GM12873 (cell line): ENCODE results near the gene PICK1.

ENCODE experiments used
- TF ChIP-seq, protein P1 (sequence below): IDR thresholded peaks from 2 replicates; pipeline ENCODE4 v1.5.1; 2012; ENCODE audit warnings: low read depth, mild to moderate bottlenecking, moderate library complexity, low read length, control low read depth; ENCODE audit not compliant: insufficient read depth; ENCODE audit errors: missing control alignments

The PICK1 gene

DNA sequence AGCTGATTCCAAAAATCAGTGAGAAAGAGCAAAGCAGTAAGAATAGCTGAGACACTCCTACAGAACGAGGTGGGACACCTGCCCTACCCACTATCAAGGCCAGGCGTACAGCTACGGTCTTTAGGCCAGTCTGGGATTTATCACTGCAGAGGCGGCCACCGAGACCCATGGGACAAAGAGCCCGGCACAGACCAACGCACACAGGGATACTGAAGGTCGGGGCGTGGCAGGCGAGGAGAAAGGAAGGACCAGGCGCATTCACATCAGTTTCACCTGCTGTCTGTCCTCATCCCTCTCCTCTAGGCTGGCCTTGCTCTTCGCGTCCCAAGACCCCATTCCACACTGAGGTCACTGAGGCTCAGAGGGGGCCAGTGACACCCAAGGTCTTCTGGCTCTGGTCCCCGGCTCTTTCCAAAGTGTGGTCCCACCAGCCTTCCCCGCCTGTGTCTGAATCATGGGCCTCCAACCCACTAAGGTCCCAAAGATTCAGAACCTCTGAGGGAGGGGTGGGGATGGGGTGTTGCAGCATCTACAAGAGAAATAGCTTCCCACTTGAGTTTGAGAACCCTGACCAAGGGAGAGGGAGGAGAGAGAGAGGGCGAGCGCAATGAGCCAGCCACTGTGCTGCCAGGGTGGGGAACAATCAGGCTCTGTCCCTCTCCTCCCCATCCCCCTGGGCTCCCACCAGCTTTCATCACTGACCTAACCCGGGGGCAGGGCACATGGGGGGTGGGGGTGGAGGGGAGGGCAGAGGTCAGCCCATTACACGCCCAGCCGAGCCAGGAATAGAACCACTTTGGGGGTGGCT lies 7.2 kb upstream of the PICK1 start:
- TF ChIP-seq, protein P1, sequence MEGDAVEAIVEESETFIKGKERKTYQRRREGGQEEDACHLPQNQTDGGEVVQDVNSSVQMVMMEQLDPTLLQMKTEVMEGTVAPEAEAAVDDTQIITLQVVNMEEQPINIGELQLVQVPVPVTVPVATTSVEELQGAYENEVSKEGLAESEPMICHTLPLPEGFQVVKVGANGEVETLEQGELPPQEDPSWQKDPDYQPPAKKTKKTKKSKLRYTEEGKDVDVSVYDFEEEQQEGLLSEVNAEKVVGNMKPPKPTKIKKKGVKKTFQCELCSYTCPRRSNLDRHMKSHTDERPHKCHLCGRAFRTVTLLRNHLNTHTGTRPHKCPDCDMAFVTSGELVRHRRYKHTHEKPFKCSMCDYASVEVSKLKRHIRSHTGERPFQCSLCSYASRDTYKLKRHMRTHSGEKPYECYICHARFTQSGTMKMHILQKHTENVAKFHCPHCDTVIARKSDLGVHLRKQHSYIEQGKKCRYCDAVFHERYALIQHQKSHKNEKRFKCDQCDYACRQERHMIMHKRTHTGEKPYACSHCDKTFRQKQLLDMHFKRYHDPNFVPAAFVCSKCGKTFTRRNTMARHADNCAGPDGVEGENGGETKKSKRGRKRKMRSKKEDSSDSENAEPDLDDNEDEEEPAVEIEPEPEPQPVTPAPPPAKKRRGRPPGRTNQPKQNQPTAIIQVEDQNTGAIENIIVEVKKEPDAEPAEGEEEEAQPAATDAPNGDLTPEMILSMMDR: no peak

DNA sequence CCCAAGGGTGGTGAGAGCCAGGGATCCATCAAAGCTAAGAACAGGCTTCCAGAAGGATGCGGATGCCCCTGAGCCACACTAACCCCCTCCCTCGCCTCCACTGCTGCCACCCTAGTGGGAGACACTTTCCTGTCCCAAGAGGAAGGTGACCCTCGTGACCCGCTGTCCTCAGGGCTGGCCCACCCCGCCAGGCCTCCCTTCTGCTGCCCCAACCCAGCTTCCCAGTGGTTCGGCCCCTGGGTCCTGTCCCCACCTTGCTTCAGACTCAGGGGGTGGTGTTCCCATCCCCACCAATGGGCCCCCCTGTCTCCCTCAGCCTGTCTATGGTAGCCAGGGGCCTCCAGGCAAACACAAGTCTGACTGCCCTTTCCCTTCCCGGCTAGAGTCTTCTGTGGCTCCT lies 6.5 kb upstream of the PICK1 start:
- TF ChIP-seq, protein P1: no peak

DNA sequence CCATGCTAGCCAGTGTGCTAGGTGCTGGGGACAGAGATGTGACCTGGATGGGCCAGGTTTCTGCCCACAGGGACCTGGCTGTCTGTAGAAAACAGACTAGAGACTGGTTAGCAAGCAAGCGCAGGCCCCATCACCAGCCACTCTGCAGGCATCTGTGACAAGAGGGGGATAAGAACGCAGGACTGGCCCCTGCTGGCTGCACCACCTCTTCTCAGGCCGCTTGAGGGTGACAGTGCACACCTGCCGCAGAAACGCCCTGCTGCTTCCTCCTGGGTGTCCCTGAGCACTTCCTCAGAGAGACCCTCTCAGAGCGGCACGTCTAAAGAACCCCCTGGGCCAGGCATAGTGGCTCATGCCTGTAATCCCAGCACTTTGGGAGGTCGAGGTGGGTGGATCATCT lies 5.9 kb upstream of the PICK1 start:
- TF ChIP-seq, protein P1: peak; percentile 11

DNA sequence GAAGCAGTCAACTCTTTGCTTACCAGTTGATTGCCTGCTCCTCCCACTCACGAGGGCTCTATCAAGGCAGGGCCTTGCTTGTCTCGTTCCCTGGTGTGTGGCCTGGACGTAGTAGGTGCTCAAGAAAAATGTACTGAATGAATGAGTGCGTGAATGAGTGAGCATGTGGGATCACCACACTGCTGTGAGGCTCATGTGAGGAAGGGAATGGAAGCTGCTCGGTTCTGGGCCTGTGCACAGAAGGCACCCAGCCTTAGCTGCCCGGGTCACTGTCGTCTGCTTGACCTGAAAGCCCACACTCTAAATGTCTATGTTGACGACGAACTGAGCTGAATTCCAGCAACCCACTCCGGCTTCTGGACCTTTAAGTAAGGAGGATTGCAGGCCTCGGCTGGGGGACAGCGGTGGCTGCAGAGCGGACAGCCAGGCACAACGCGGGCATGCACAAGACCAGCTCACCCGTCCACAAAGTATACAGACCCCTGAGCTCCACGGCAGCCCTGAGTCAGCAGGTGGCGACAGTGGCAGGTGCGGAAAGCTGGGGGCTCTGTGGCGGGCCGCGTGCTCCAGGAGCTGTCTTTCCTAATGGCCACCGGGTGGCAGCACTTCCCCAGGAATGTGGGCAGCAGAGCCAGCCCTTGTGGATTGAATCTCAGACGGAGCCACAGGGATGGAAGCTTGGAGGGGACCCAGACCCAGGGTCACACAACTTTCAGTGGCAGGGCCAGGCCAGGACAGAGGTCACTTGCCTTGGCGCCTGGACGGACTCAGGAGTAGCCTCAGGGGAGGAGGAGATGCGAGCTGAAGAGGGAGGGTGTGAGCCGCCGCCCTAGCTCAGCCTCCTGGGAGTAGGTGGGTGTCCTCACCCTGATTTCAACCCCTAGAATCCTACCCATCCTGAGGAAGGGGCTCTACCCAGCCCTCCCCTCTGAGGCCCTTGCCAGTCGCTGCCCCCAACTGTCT lies 5.0 kb upstream of the PICK1 start:
- TF ChIP-seq, protein P1: peak; percentile 84

DNA sequence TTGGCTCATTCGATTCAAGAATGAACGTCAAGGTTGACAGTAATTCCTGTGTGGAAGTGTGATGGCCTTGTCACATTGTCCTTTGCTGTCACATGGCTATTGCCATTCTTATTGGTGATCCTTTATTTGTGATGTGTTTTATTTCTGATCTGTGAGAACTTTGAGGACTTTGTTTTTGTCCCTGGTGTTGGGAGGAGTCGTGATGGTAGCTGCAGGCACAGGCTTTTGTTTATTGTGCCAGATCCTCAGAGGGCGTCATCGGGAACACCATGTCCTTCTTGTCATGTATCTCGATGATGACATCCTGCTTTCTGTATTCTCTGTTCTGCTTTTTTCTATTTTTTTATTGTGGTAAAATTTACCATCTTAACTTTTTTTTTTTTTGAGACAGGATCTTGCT lies 5.6 kb downstream of the PICK1 start:
- TF ChIP-seq, protein P1: no peak

DNA sequence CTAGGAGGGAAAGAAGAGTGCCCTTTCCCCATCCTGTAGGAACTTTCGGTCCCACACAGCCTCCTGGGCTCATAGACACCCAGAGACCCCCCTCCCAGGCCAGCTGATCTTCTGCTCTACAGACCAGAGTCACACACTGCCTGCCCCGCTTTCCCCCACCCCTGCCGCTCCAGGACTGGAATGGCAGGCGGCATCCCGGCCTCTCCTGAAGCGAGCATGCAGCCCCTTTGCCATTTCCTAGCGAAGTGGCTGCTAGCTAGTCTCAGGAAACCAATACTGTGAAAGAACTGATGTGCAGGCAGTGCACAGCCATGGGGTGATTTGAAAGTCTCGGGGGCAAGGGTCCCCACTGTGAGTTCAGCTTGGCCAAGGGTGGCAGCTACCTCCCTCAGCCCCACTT lies 8.3 kb downstream of the PICK1 start:
- TF ChIP-seq, protein P1: no peak
